ENCODE results near the gene VPS35L. TPM values are rescaled to one million over a fixed set of nuclear protein-coding genes. Genes with fewer than 3 reads are reported as not detected.

Gene VPS35L
- total and polyA plus RNA-seq, 10 of the 15 experiments (the other 5 are each of a cell fraction or from before 2014, with no cell fraction given), result 14.9 to 44.1 (median 26.3) TPM

GRCh38 chr16:19574615-19575014, 19.1 kb downstream of the VPS35L start (continued):
- TF ChIP-seq USF1 (IDR thresholded peaks at IDR 0.05; ENCODE audit: borderline replicate concordance, extremely low read length, insufficient read depth, low read depth, low read length) (no peak), IKZF1 (conservative IDR thresholded peaks at IDR 0.05) (no peak), CEBPZ (IDR thresholded peaks at IDR 0.05; ENCODE audit: low read depth, low read length) (no peak), ESRRA (IDR thresholded peaks at IDR 0.05; ENCODE audit: low read length) (no peak)

GRCh38 chr16:19578378-19578971, 23.0 kb downstream of the VPS35L start:
- TF ChIP-seq MEF2A (IDR thresholded peaks at IDR 0.05; ENCODE audit: insufficient read depth, low read depth, low read length) (no peak), EED (IDR thresholded peaks at IDR 0.05; ENCODE audit: low read depth) (no peak), PML (IDR thresholded peaks at IDR 0.05; ENCODE audit: low read length) (no peak), MEF2B (IDR thresholded peaks at IDR 0.05; ENCODE audit: partially characterized antibody, poor library complexity, severe bottlenecking) (no peak), YBX1 (IDR thresholded peaks at IDR 0.05) (no peak)
- Histone ChIP-seq H3K4me3 (no peak overlapping the region), H3K9ac (ENCODE audit: control insufficient read depth, insufficient read depth, low read length) (no peak overlapping the region), H4K20me1 (ENCODE audit: control insufficient read depth, insufficient read depth) (no peaks in the 10 kb centered on the region), H2AFZ (ENCODE audit: control insufficient read depth, low read depth, low read length) (no peak overlapping the region), H3K27ac (ENCODE audit: control insufficient read depth, insufficient read depth) (no peak overlapping the region), H3K9me3 (replicated peaks; ENCODE audit: control insufficient read depth, insufficient read depth, low read length) (no peaks in the 10 kb centered on the region), H3K79me2 (ENCODE audit: control insufficient read depth, insufficient read depth, low read length) (no peaks in the 10 kb centered on the region), H3K4me2 (ENCODE audit: control insufficient read depth, insufficient read depth) (no peak overlapping the region), H3K36me3 (ENCODE audit: control insufficient read depth in 2 of 2, insufficient read depth in 2 of 2, low read length in 1 of 2) (peaks cover 10 to 24% of the 10 kb centered on the region in 2 experiments), H3K4me1 (ENCODE audit: control insufficient read depth, insufficient read depth, low read length) (no peaks in the 10 kb centered on the region), H3K27me3 (replicated peaks in 1 of 2; ENCODE audit: control insufficient read depth in 2 of 2, insufficient read depth in 2 of 2, low read length in 1 of 2) (no peaks in the 10 kb centered on the region)
- BruUV-seq (replicated peaks), result no TSS peak
- 90% methylated on average over 10 of the region's 10 CpGs for WGBS (ENCODE audit: insufficient coverage, insufficient replicate concordance, low lambda C conversion rate, missing lambda C conversion rate)
- ChIA-PET RAD21 (ENCODE audit: unreplicated experiment) (no interaction called here), SMC1A (ENCODE audit: uncharacterized antibody, unreplicated experiment) (no interaction called here), POLR2A (no interaction called here), CTCF (no interaction called here)
- intact Hi-C loops (cut with micrococcal nuclease; ENCODE audit: unreplicated experiment), result no loop called here
- in situ Hi-C loops (cut with MboI), result no loop called here
- ATAC-seq (no peak), DNase-seq (ENCODE audit: low read depth, low spot score) (no peak), FAIRE-seq (no peak)
